ENCODE results near the gene LHFPL3.

Gene LHFPL3

GRCh38 chr7:104643587-104644217, 315.3 kb downstream of the LHFPL3 start:
- DNase-seq (ENCODE audit: low spot score), result peak; percentile 16
- peak; percentile 47 for TF ChIP-seq CTCF (IDR thresholded peaks at IDR 0.05; ENCODE audit: extremely low read depth, insufficient read depth, missing control alignments)
- in situ Hi-C loops (cut with MboI; ENCODE audit: low pct_unique_long_range_greater_than_20kb, low sequenced_read_pairs, unreplicated experiment), result loop anchor here (25.0 kb wide), 1 partner anchor 269 kb away; no protein-coding TSS in a partner anchor

GRCh38 chr7:104650991-104651640, 322.7 kb downstream of the LHFPL3 start:
- in situ Hi-C loops (cut with MboI; ENCODE audit: low pct_unique_long_range_greater_than_20kb, low sequenced_read_pairs, unreplicated experiment), result no loop called here
- no peak for TF ChIP-seq CTCF (IDR thresholded peaks at IDR 0.05; ENCODE audit: extremely low read depth, insufficient read depth, missing control alignments)
- DNase-seq (ENCODE audit: low spot score), result no peak

- DNase-seq (ENCODE audit: low spot score), result no peak
- TF ChIP-seq CTCF (IDR thresholded peaks at IDR 0.05; ENCODE audit: extremely low read depth, insufficient read depth, missing control alignments), result no peak
- in situ Hi-C loops (cut with MboI; ENCODE audit: low pct_unique_long_range_greater_than_20kb, low sequenced_read_pairs, unreplicated experiment), result no loop called here
Observed at GRCh38 chr7:104652434-104652833, 324.0 kb downstream of the LHFPL3 start.

GRCh38 chr7:104652865-104653264, 324.5 kb downstream of the LHFPL3 start:
- no peak for TF ChIP-seq CTCF (IDR thresholded peaks at IDR 0.05; ENCODE audit: extremely low read depth, insufficient read depth, missing control alignments)
- in situ Hi-C loops (cut with MboI; ENCODE audit: low pct_unique_long_range_greater_than_20kb, low sequenced_read_pairs, unreplicated experiment), result no loop called here
- no peak for DNase-seq (ENCODE audit: low spot score)

- in situ Hi-C loops (cut with MboI; ENCODE audit: low pct_unique_long_range_greater_than_20kb, low sequenced_read_pairs, unreplicated experiment), result no loop called here
- no peak for TF ChIP-seq CTCF (IDR thresholded peaks at IDR 0.05; ENCODE audit: extremely low read depth, insufficient read depth, missing control alignments)
- no peak for DNase-seq (ENCODE audit: low spot score)
Observed at GRCh38 chr7:104653825-104654401, 325.5 kb downstream of the LHFPL3 start.

- in situ Hi-C loops (cut with MboI; ENCODE audit: low pct_unique_long_range_greater_than_20kb, low sequenced_read_pairs, unreplicated experiment), result no loop called here
- no peak for TF ChIP-seq CTCF (IDR thresholded peaks at IDR 0.05; ENCODE audit: extremely low read depth, insufficient read depth, missing control alignments)
- DNase-seq (ENCODE audit: low spot score), result no peak
Observed at GRCh38 chr7:104655592-104655991, 327.2 kb downstream of the LHFPL3 start.

All from GM13977 (cell line).